Naive thymus-derived CD4-positive, alpha-beta T cell (primary cell): ENCODE data around the gene UCN3. TPM values are rescaled to one million over a fixed set of nuclear protein-coding genes. Genes with fewer than 3 reads are reported as not detected.

Source experiments
- ATAC-seq: fragments of 150-1000 bp; cut with Tn5 transposase; 2 replicates; pipeline ENCODE4 v1.10.0; 2021; ENCODE audit warnings: mild to moderate bottlenecking, moderate library complexity
- CTCF ChIA-PET: fragments of 350-600 bp; sonication (Branson Sonifier 250); formaldehyde crosslinking; loops from one replicate; lab custom pipeline; 2021; ENCODE audit warnings: antibody characterized with exemption; lab: Charles Lee
- POLR2A ChIA-PET: fragments of 350-600 bp; sonication (Branson Sonifier 250); formaldehyde crosslinking; loops from one replicate; lab custom pipeline; 2021; ENCODE audit warnings: antibody characterized with exemption, inconsistent platforms; lab: Charles Lee
- DNase-seq, 9 donors: peaks; one replicate each; pipeline versions ENCODE4 v3.0.0 to v3.0.0-alpha.2; 2020 to 2022; ENCODE audit warnings: mixed read lengths in 1 of 9
- H3K27ac ChIP-seq: one replicate; pipeline ENCODE4 v1.7.0; 2013; ENCODE audit warnings: mild to moderate bottlenecking, low read depth, low read length, moderate library complexity
- H3K27me3 ChIP-seq, 2 donors: one replicate each; pipeline ENCODE4 v1.7.0; 2013; ENCODE audit warnings: low read length in 2 of 2, mild to moderate bottlenecking in 2 of 2, moderate library complexity in 2 of 2; ENCODE audit not compliant: control insufficient read depth in 2 of 2, insufficient read depth in 2 of 2
- H3K36me3 ChIP-seq, 3 experiments: 1 replicate in 2 of 3; 2 replicates in 1 of 3; pipeline ENCODE4 v1.7.0; 2013; ENCODE audit warnings: low read length in 3 of 3, mild to moderate bottlenecking in 3 of 3, moderate library complexity in 1 of 3; ENCODE audit not compliant: insufficient read depth in 3 of 3, control insufficient read depth in 2 of 3
- H3K4me1 ChIP-seq, 2 donors: one replicate each; pipeline ENCODE4 v1.7.0; 2013; ENCODE audit warnings: low read length in 2 of 2, mild to moderate bottlenecking in 2 of 2, moderate library complexity in 1 of 2; ENCODE audit not compliant: control insufficient read depth in 2 of 2, insufficient read depth in 2 of 2
- H3K4me3 ChIP-seq: 2 replicates; pipeline ENCODE4 v1.7.0; 2013; ENCODE audit warnings: mild to moderate bottlenecking, low read length
- H3K9me3 ChIP-seq, 3 experiments: 1 replicate in 2 of 3; 2 replicates in 1 of 3; pipeline ENCODE4 v1.7.0; 2013; ENCODE audit warnings: low read length in 3 of 3; ENCODE audit not compliant: control insufficient read depth in 2 of 3
- H3K27ac Mint-ChIP-seq, 9 donors: one replicate each; pipeline ENCODE4 v1.8.0; 2020 to 2022; ENCODE audit warnings: mixed read lengths in 9 of 9, mild to moderate bottlenecking in 8 of 9, moderate library complexity in 5 of 9, inconsistent platforms in 2 of 9
- H3K27me3 Mint-ChIP-seq, 5 donors: one replicate each; pipeline ENCODE4 v1.8.0; 2021 to 2022; ENCODE audit warnings: mixed read lengths in 5 of 5, mild to moderate bottlenecking in 1 of 5
- H3K36me3 Mint-ChIP-seq, 5 donors: one replicate each; pipeline ENCODE4 v1.8.0; 2020 to 2022; ENCODE audit warnings: mixed read lengths in 5 of 5, mild to moderate bottlenecking in 3 of 5, inconsistent platforms in 1 of 5
- H3K4me1 Mint-ChIP-seq, 7 donors: one replicate each; pipeline ENCODE4 v1.8.0; 2020 to 2022; ENCODE audit warnings: mixed read lengths in 7 of 7, mild to moderate bottlenecking in 3 of 7, inconsistent platforms in 1 of 7
- H3K4me3 Mint-ChIP-seq, 10 donors: one replicate each; pipeline ENCODE4 v1.8.0; 2020 to 2022; ENCODE audit warnings: mild to moderate bottlenecking in 10 of 10, mixed read lengths in 10 of 10, moderate library complexity in 6 of 10, inconsistent platforms in 2 of 10
- H3K9me3 Mint-ChIP-seq, 11 donors: one replicate each; pipeline ENCODE4 v1.8.0; 2020 to 2022; ENCODE audit warnings: mixed read lengths in 11 of 11, mild to moderate bottlenecking in 4 of 11, inconsistent platforms in 1 of 11, moderate library complexity in 1 of 11
- intact Hi-C, 2 donors: fragments of 100-400 bp; cut with micrococcal nuclease; formaldehyde crosslinking; loops; one replicate each; pipeline ENCODE4 v1.15.1; 2023
- polyA plus RNA-seq, 2 donors: library from polyadenylated mRNA; unstranded; fragments of 300-500 nt; fragmentation: Illumina TruSeq; gene quantifications; one replicate each; pipeline ENCODE4 v1.2.3, GENCODE V29; 2021
- total RNA-seq, 6 experiments: library from RNA in 5 of 6; stranded (reverse) in 5 of 6; gene quantifications; 1 replicate in 5 of 6; 2 replicates in 1 of 6; pipeline ENCODE4 v1.2.3 and lab custom pipeline; 2021 to 2026

The UCN3 gene
- total and polyA plus RNA-seq, 7 experiments from 2014 or later, result not detected

DNA sequence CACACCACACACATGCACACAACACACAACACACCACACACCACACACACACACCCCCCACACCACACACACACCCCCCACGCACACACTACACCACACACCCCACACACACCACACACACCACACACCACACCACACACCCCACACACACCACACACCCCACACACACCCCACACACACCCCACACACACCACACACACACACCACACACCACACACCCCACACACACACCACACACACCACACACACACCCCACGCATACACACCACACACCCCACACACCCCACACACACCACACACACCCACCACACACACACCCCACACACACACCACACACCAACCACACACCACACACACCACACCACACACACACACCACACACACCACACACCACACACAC, 16.4 kb downstream of the UCN3 start:
- Mint-ChIP-seq H3K9me3 (peaks cover 0 to 7% (median 3%) of the 10 kb centered on the region in 11 donors), H3K27ac (no peak overlapping the region), H3K27me3 (peaks cover 0 to 4% (median 0%) of the 10 kb centered on the region in 5 donors), H3K4me3 (no peak overlapping the region), H3K36me3 (peaks cover 0 to under 1% (median 0%) of the 10 kb centered on the region in 5 donors), H3K4me1 (peaks cover 0 to 5% (median 0%) of the 10 kb centered on the region in 7 donors)
- Histone ChIP-seq H3K27ac (no peak overlapping the region), H3K4me3 (no peak overlapping the region), H3K9me3 (no peaks in the 10 kb centered on the region), H3K4me1 (no peaks in the 10 kb centered on the region), H3K27me3 (no peaks in the 10 kb centered on the region), H3K36me3 (no peaks in the 10 kb centered on the region)
- ChIA-PET POLR2A (interaction anchor here (0.6 kb wide), 2 partner anchors 97 to 169 kb away, joined by 3 to 7 read pairs; no protein-coding TSS in a partner anchor), CTCF (interaction anchor here (0.6 to 2.2 kb wide), 3 partner anchors 51 to 558 kb away, joined by 3 to 14 read pairs (median 4); no protein-coding TSS in a partner anchor)
- ATAC-seq (no peak), DNase-seq (no peak)
- intact Hi-C loops, result no loop called here

GRCh38 chr10:5385224-5385623, 20.5 kb downstream of the UCN3 start:
- peaks cover 0 to 10% (median 4%) of the 10 kb centered on the region in 5 donors for H3K36me3 Mint-ChIP-seq
- H3K27ac Mint-ChIP-seq, result no peak overlapping the region
- ATAC-seq (no peak), DNase-seq (no peak)
- Histone ChIP-seq H3K4me1 (no peaks in the 10 kb centered on the region), H3K27ac (no peak overlapping the region), H3K36me3 (no peaks in the 10 kb centered on the region), H3K9me3 (peaks cover 0 to 6% (median 0%) of the 10 kb centered on the region in 3 experiments), H3K27me3 (no peaks in the 10 kb centered on the region), H3K4me3 (no peak overlapping the region)
- ChIA-PET CTCF (interaction anchor here (2.4 kb wide), 1 partner anchor 535 kb away, joined by 27 read pairs; no protein-coding TSS in a partner anchor), POLR2A (no interaction called here)
- intact Hi-C loops, result loop anchor here in 1 of 2 donors (2.0 kb wide), 2 partner anchors 102 to 296 kb away; no protein-coding TSS in a partner anchor
- H3K4me1 Mint-ChIP-seq, result peaks cover 0 to 5% (median 0%) of the 10 kb centered on the region in 7 donors
- peaks cover 0 to 15% (median 5%) of the 10 kb centered on the region in 5 donors for H3K27me3 Mint-ChIP-seq
- H3K4me3 Mint-ChIP-seq, result peak overlapping the region in 1 of 10 donors; percentile 13
- H3K9me3 Mint-ChIP-seq, result peaks cover 0 to 23% (median 12%) of the 10 kb centered on the region in 11 donors

DNA sequence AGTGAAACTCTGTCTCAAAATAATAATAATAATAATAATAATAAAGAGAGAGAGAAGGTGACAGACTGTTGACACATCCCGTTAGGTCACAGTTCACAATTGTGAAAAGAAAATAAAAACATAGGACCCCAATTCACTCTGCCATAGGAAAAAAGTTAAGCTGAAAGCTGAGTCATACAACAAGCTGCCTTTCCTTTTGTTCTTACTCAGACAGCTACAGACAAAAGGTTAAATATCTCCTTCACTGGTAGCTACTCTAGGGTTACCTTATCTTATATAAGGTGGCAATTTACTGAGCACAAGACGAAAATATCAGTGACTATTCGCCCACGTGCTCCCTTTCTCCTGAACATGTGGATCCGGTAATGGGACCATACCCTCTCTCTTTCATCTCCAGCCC, 22.4 kb downstream of the UCN3 start:
- intact Hi-C loops, result no loop called here
- H3K27me3 Mint-ChIP-seq, result peaks cover 0 to 21% (median 5%) of the 10 kb centered on the region in 5 donors
- H3K27ac ChIP-seq, result no peak overlapping the region
- no peak overlapping the region for H3K4me3 ChIP-seq
- H3K36me3 ChIP-seq, result no peaks in the 10 kb centered on the region
- no peak overlapping the region for H3K4me3 Mint-ChIP-seq
- H3K4me1 Mint-ChIP-seq, result peaks cover 0 to 5% (median 0%) of the 10 kb centered on the region in 7 donors
- ChIA-PET CTCF (interaction anchor here (1.5 to 1.7 kb wide), 3 partner anchors 47 to 538 kb away, joined by 3 to 8 read pairs (median 5); partner anchors contain the start of gene AKR1C3), POLR2A (interaction anchor here (0.9 kb wide), 1 partner anchor 95 kb away, joined by 3 read pairs; no protein-coding TSS in a partner anchor)
- peaks cover 0 to 43% (median 29%) of the 10 kb centered on the region in 11 donors for H3K9me3 Mint-ChIP-seq
- DNase-seq, result no peak
- no peaks in the 10 kb centered on the region for H3K4me1 ChIP-seq
- ATAC-seq, result no peak
- no peaks in the 10 kb centered on the region for H3K27me3 ChIP-seq
- H3K36me3 Mint-ChIP-seq, result peaks cover 0 to 19% (median 8%) of the 10 kb centered on the region in 5 donors
- H3K27ac Mint-ChIP-seq, result no peak overlapping the region
- H3K9me3 ChIP-seq, result peaks cover 0 to 17% (median 0%) of the 10 kb centered on the region in 3 experiments

DNA sequence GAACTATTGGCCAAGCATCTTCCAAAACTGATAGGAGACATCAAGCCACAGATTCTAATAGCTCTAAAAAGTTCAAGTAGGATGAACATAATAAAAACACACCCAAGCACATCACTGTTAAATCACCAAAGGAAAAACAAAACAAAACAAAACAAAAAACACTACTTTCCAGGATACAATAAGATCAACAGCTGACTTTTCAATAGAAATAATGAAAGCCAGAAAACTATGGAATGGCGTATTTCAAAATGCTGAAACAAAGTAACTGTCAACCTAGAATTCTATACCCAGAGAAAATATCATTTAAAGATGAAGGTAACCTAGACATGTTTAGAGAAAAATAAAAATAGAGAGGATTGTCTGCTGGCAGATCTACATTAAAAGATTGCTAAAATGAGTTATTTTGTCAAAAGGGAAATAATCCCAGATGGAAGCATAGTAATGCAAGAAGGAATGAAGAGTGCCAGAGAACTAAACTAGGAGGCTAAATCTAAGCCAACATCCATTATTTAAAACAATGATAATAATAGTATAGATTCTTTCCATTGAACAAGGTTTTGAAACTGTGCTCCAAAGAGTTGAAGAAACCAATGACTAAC, 25.9 kb downstream of the UCN3 start:
- ChIA-PET POLR2A (no interaction called here), CTCF (interaction anchor here (0.7 kb wide), 1 partner anchor 12 kb away, joined by 3 read pairs; no protein-coding TSS in a partner anchor)
- Histone ChIP-seq H3K4me1 (no peaks in the 10 kb centered on the region), H3K4me3 (no peak overlapping the region), H3K9me3 (peaks cover 0 to 17% (median 0%) of the 10 kb centered on the region in 3 experiments), H3K27ac (no peak overlapping the region), H3K36me3 (no peaks in the 10 kb centered on the region), H3K27me3 (no peaks in the 10 kb centered on the region)
- Mint-ChIP-seq H3K27me3 (peaks cover 4 to 36% (median 7%) of the 10 kb centered on the region in 5 donors), H3K27ac (no peak overlapping the region), H3K9me3 (peaks cover 0 to 52% (median 30%) of the 10 kb centered on the region in 11 donors), H3K4me1 (no peaks in the 10 kb centered on the region), H3K36me3 (peaks cover 0 to 19% (median 8%) of the 10 kb centered on the region in 5 donors), H3K4me3 (no peak overlapping the region)
- DNase-seq (no peak), ATAC-seq (no peak)
- intact Hi-C loops, result no loop called here

DNA sequence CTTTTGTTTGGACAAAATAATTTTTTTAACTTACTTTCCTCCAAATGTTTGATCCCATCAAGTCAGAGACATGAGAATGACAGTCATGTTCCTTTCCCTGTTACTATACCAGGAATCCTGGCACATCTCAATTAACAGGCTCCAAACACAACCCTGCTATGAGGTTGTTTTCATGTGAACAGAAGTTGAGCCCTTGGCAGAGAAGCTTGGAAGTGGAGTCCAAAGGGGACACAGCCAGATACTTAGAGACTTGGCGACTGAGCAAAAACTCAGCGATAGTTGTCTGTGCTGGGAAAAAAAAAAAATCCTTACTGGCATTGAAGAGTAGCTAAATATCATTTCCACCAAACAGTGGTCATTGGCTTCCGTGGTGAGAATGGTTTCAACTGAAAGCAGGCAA, 27.0 kb downstream of the UCN3 start:
- DNase-seq (no peak), ATAC-seq (no peak)
- intact Hi-C loops, result no loop called here
- Histone ChIP-seq H3K36me3 (no peaks in the 10 kb centered on the region), H3K27me3 (no peaks in the 10 kb centered on the region), H3K4me1 (no peaks in the 10 kb centered on the region), H3K4me3 (no peak overlapping the region), H3K27ac (no peak overlapping the region), H3K9me3 (peaks cover 0 to 17% (median 0%) of the 10 kb centered on the region in 3 experiments)
- no peak overlapping the region for H3K27ac Mint-ChIP-seq
- H3K4me3 Mint-ChIP-seq, result no peak overlapping the region
- POLR2A ChIA-PET, result no interaction called here
- peaks cover 0 to 52% (median 30%) of the 10 kb centered on the region in 11 donors for H3K9me3 Mint-ChIP-seq
- peaks cover 0 to 19% (median 4%) of the 10 kb centered on the region in 5 donors for H3K36me3 Mint-ChIP-seq
- no peaks in the 10 kb centered on the region for H3K4me1 Mint-ChIP-seq
- CTCF ChIA-PET, result interaction anchor here (0.5 kb wide), 1 partner anchor 38 kb away, joined by 4 read pairs; no protein-coding TSS in a partner anchor
- H3K27me3 Mint-ChIP-seq, result peaks cover 4 to 33% (median 7%) of the 10 kb centered on the region in 5 donors

- peaks cover 4 to 28% (median 12%) of the 10 kb centered on the region in 5 donors for H3K27me3 Mint-ChIP-seq
- Histone ChIP-seq H3K9me3 (peaks cover 0 to 17% (median 0%) of the 10 kb centered on the region in 3 experiments), H3K36me3 (no peaks in the 10 kb centered on the region), H3K27me3 (no peaks in the 10 kb centered on the region), H3K27ac (no peak overlapping the region), H3K4me3 (no peak overlapping the region), H3K4me1 (no peaks in the 10 kb centered on the region)
- H3K4me3 Mint-ChIP-seq, result no peak overlapping the region
- intact Hi-C loops, result no loop called here
- DNase-seq, result no peak
- no peaks in the 10 kb centered on the region for H3K4me1 Mint-ChIP-seq
- H3K27ac Mint-ChIP-seq, result no peak overlapping the region
- ChIA-PET CTCF (no interaction called here), POLR2A (no interaction called here)
- no peak for ATAC-seq
- H3K9me3 Mint-ChIP-seq, result peaks cover 0 to 45% (median 30%) of the 10 kb centered on the region in 11 donors
- H3K36me3 Mint-ChIP-seq, result peaks cover 0 to 14% (median 0%) of the 10 kb centered on the region in 5 donors
Measured at GRCh38 chr10:5393529-5393928, 28.8 kb downstream of the UCN3 start.
